Adrenal gland (tissue), 5 donors: ENCODE results near the gene C2CD2L.

ENCODE experiments used
- CTCF ChIP-seq, 6 experiments: fragments of 450-650 bp in 4 of 6; fragments of 200-600 bp in 2 of 6; sonication (generic) in 1 of 6; IDR thresholded peaks; 1 replicate in 5 of 6; 2 replicates in 1 of 6; pipeline versions ENCODE4 v1.5.1 to v1.8.0; 2016 to 2021; ENCODE audit warnings: antibody characterized with exemption in 6 of 6, mild to moderate bottlenecking in 2 of 6, moderate library complexity in 1 of 6
- POLR2A ChIP-seq, 2 donors: fragments of 450-650 bp; IDR thresholded peaks; one replicate each; pipeline ENCODE4 v1.6.1; 2017; ENCODE audit warnings: antibody characterized with exemption in 2 of 2, mild to moderate bottlenecking in 2 of 2, moderate library complexity in 1 of 2
- donor health status: DM: no; HTN: no; CAD: no.

GRCh38 chr11:119116601-119117000, 9.5 kb downstream of the C2CD2L start:
- TF ChIP-seq POLR2A (IDR thresholded peaks at IDR 0.05) (no peak), CTCF (IDR thresholded peaks at IDR 0.05) (no peak)
